ENCODE measurements around the gene FTO.

The FTO gene

DNA sequence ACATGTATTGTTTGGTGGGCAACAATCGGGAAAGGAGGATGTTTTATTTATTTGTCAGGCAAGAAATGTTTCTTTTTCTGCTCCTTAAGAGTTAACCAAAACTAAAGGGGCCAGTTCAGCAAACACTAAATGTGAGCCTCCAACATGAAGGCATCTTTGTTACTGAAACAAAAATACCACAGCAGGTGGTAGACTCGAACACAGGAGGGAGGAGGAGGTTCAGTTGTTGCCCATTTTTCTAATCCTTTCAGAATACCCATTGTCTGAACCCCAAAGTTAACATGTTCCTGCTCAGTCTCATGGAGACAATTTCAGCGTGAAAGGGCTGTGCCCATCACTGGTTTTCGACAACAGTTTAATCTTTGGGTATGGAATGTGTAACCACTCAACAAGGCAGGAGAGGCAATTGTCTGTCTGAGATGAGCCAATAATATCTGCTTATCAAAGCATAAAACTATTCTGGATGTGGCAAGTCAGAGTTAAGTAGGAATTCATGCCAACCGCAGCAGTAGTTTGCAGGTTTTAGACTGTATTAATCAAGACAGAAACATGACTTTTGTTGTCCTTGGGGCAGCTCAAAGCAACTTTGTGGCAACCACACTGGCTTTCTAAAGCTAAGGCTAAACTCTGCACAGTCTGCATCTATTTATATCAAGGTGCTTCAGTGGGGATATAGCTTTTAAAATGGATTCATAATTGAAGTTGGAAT is 211.7 kb downstream of the FTO start:
- in situ Hi-C loops (cut with HindIII; ENCODE audit: low pct_ligation_motif_present, low sequenced_read_pairs), result no loop called here
- TF ChIP-seq, protein P1, sequence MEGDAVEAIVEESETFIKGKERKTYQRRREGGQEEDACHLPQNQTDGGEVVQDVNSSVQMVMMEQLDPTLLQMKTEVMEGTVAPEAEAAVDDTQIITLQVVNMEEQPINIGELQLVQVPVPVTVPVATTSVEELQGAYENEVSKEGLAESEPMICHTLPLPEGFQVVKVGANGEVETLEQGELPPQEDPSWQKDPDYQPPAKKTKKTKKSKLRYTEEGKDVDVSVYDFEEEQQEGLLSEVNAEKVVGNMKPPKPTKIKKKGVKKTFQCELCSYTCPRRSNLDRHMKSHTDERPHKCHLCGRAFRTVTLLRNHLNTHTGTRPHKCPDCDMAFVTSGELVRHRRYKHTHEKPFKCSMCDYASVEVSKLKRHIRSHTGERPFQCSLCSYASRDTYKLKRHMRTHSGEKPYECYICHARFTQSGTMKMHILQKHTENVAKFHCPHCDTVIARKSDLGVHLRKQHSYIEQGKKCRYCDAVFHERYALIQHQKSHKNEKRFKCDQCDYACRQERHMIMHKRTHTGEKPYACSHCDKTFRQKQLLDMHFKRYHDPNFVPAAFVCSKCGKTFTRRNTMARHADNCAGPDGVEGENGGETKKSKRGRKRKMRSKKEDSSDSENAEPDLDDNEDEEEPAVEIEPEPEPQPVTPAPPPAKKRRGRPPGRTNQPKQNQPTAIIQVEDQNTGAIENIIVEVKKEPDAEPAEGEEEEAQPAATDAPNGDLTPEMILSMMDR (IDR thresholded peaks at IDR 0.05; ENCODE audit: low read depth, low read length, missing control alignments), result no peak

DNA sequence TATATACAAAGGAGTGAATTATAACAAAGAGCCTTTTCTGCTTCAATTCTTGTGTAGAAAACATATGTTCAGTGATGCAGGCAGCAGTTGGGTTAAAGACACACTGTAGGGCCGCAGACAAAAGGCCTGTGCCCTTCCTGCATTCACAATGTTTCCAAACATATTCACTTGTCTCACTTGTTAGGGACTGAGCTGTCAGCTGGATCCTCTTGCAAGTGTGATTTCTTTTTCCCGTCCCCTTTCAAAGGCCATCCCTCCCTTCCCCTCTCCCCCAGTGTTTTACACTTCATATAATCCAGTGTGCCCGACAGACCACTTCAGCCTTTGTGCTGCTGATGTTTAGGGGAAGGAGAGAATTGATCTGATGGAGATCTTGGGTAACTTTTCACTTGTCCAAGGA is 217.0 kb downstream of the FTO start:
- TF ChIP-seq, protein P1 (IDR thresholded peaks at IDR 0.05; ENCODE audit: low read depth, low read length, missing control alignments), result no peak
- in situ Hi-C loops (cut with HindIII; ENCODE audit: low pct_ligation_motif_present, low sequenced_read_pairs), result no loop called here
- no peak overlapping the region for H3K4me3 ChIP-seq (ENCODE audit: low read depth, low read length)

More for the DNA sequence above, 211.7 kb downstream of the FTO start:
- DNase-seq, result no peak
- Histone ChIP-seq H3K27me3 (replicated peaks) (no peaks in the 10 kb centered on the region), H3K4me3 (ENCODE audit: low read depth, low read length) (no peak overlapping the region), H3K27ac (no peak overlapping the region), H3K36me3 (replicated peaks) (no peaks in the 10 kb centered on the region)

DNA sequence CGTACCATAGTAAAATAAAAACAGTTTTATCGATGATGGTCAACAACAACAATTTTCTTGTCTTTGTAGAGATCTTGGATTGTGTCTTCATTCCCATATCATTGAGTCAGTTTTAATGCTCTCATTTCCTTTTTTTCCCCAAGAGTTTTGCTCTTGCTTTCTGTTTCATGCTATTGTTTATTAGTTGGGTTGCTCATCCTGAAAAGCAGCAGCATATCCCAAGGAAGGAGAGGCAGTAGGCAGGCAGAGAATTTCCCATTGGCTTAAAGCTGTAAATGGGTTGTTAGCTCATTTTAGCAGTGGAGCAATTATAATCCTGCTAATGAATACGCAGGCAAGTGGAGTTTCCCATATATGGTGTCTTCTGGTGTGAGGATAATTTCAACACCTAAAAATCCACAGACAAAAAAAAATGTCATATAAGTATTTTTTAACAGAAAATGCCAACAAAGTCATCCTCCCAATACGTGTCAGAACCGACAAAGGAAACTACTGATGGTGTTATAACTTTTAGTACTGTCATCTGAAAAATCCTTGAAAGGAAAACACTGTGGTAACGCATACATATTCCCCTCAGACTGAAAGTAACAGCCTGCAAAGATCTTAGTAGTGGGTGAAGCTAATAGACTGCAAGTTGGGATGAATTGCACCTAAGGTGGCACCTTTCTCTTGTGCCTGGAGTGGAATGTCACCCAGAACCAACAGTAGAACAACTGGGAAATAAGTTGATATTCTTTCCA is 218.3 kb downstream of the FTO start:
- Histone ChIP-seq H3K27ac (no peak overlapping the region), H3K36me3 (replicated peaks) (no peaks in the 10 kb centered on the region), H3K27me3 (replicated peaks) (no peaks in the 10 kb centered on the region), H3K4me3 (ENCODE audit: low read depth, low read length) (no peak overlapping the region)
- no peak for DNase-seq
- in situ Hi-C loops (cut with HindIII; ENCODE audit: low pct_ligation_motif_present, low sequenced_read_pairs), result no loop called here
- TF ChIP-seq, protein P1 (IDR thresholded peaks at IDR 0.05; ENCODE audit: low read depth, low read length, missing control alignments), result no peak

More for the DNA sequence above, 217.0 kb downstream of the FTO start:
- DNase-seq, result no peak
- no peaks in the 10 kb centered on the region for H3K36me3 ChIP-seq (replicated peaks)
- H3K27me3 ChIP-seq (replicated peaks), result no peaks in the 10 kb centered on the region
- H3K27ac ChIP-seq, result no peak overlapping the region

DNA sequence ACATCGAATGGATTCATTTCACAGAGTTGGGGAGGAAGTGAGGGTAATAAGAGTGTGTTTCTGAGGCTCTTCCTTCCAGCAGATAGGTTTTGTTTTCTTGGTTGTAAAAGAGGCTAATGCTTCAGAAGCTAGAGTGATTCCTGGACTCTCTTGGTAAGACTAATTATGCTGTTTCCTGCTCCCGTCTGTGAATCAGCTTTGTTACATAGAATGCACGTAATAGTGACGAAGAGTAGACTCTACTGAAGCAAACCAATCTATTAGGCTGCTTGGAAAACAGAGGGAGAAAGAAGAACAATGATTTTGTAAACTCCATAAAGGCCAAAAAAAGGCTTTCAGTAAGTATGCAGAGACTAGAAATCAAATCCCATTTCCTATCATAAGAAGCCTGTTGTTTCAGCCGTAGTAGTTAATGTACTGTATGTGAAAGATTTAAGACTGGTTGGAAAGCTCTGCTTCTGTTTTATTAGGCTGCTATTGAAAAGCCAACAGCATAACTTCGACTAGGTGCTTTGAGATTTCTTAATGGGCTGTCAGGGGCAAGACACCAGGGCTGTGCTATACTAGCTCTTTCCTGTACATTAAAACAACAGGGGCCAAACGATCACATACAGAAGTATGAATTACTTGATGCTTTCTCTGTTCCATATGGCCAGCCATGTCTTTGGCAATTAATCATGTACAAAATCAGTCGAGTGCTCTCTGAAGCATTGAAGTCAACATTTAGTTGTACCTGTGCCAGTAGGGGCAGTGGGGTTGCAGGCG is 219.0 kb downstream of the FTO start:
- no peaks in the 10 kb centered on the region for H3K36me3 ChIP-seq (replicated peaks)
- DNase-seq, result no peak
- no peaks in the 10 kb centered on the region for H3K27me3 ChIP-seq (replicated peaks)
- in situ Hi-C loops (cut with HindIII; ENCODE audit: low pct_ligation_motif_present, low sequenced_read_pairs), result no loop called here
- H3K27ac ChIP-seq, result no peak overlapping the region
- TF ChIP-seq, protein P1 (IDR thresholded peaks at IDR 0.05; ENCODE audit: low read depth, low read length, missing control alignments), result no peak
- H3K4me3 ChIP-seq (ENCODE audit: low read depth, low read length), result no peak overlapping the region

DNA sequence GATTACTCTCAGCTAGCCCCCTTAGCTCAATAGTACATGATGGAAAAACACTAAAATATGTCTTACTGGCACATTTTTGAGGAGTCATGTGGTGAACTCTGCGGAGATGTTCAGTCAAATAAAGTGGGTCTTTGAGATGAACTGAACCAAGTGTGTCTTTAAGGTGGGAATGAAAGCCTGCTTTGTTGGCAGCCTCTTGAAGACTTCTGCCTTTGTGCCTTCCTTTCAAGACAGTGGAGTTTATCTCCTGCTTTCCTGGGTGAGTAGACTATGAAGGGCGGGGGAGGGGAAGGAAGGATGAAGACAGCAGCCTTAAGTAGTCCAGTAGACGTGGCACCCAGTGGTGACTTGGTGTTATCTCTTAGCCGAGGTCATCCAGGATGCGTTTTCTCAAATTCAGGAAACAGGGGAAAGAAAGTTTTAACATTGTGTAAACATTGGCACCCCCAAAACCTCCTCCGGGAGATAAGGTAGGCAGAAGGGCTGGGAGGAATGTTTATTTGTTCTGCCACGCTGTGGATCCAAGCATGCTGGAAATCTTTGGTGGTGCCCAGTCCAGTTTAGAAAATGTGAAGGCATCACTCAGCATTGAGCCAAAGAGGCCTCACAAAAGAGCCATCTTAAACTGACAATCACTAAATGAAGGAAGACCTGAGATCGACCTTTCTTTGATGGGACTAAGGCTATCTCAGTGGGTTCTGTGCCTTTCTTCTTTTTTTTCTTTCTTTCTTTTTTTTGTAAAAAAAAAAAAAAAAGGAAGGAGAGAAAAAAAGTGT is 220.6 kb downstream of the FTO start:
- Histone ChIP-seq H3K4me3 (ENCODE audit: low read depth, low read length) (no peak overlapping the region), H3K27me3 (replicated peaks) (no peaks in the 10 kb centered on the region), H3K27ac (no peak overlapping the region), H3K36me3 (replicated peaks) (no peaks in the 10 kb centered on the region)
- DNase-seq, result no peak
- in situ Hi-C loops (cut with HindIII; ENCODE audit: low pct_ligation_motif_present, low sequenced_read_pairs), result no loop called here
- TF ChIP-seq, protein P1 (IDR thresholded peaks at IDR 0.05; ENCODE audit: low read depth, low read length, missing control alignments), result no peak

All from brain microvascular endothelial cell (primary cell).